H4 (cell line): ENCODE measurements around the gene MUSTN1. TPM values are rescaled to one million over a fixed set of nuclear protein-coding genes. Genes with fewer than 3 reads are reported as not detected.

Experiments
- DNase-seq: peaks from one replicate; pipeline ENCODE4 v3.0.0-alpha.2; 2015; ENCODE audit warnings: low spot score
- total RNA-seq: library from RNA; depleted of rRNA; stranded (reverse); fragments of >200 nt; shearing (Covaris generic); gene quantifications from 2 replicates; pipeline ENCODE4 v1.2.3, GENCODE V29; 2014; rRNA removed

Gene MUSTN1
- total RNA-seq, 1 experiment from 2014 or later: not detected

DNA sequence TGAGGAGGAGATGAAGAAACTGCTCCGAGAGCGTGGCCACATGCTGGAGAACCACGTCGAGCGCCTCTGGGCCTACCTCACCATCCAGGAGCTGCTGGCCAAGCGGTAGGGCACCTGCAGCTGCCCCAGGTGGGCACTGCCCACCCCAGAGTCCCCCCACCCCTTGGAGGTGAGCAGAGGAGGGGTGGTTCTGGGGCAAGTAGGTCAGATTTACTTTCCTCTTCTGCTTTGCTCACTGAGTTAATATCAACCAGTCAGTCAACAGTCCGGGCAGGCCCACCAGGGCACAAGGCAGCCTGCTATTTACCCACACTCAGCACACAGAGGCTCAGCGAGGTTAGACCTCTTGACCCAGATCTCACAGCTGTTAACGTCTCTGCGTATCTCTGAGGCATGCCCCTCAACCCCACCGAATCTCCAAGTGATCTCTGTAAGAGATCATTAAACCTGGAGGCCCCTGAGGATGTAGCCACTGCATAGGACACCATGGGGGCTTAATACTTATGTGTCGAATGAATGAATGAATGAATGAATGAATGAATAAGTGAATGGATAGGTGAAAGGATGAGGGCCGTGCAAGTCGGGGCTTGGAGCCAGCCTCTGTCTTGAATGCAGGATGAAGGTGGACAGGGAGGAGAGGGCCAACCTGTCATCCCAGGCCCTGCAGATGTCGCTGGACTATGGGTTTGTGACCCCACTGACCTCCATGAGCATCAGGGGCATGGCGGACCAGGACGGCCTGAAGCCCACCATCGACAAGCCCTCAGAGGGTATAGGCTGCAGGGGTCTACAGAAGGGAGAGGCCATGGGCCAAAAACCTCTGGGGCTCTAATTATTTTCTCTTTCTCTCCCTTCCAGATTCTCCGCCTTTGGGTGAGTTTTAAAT is 48.2 kb downstream of the MUSTN1 start:
- DNase-seq: no peak

DNA sequence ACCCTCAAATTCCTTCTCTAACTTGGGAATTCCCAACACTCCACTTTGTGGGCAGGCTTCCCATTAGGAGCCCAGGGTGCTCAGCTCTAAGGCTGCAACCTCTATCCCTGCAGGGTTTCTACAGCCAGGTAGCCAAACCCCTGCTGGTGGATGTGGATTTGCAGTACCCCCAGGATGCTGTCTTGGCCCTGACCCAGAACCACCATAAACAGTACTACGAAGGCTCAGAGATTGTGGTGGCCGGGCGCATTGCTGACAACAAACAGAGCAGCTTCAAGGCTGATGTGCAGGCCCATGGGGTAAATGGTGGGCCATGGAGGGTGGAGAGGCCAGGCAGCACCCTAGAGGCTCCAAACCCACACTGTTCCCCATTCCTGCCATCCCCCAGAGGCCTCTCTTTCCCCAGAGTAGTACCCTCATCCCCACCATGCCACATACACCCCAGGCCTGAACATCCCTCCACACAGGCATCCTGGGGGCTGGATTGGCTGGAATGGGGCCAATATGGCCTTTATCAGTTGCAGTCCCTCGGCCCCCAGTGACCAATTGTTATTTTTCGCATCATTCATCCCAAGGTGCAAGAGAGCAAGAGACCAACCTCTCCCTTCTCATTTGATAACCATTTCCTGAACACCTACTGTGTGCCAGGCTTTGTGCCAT is 49.8 kb downstream of the MUSTN1 start:
- no peak for DNase-seq

GRCh38 chr3:52784021-52784621 is 50.7 kb downstream of the MUSTN1 start:
- no peak for DNase-seq

GRCh38 chr3:52783211-52783555 is 51.6 kb downstream of the MUSTN1 start:
- no peak for DNase-seq

Other genes starting within 250 kb of the MUSTN1 start
- 17.3 and 17.4 TPM in 2 replicates for gene PBRM1, start 149.1 kb downstream of the MUSTN1 start, total RNA-seq
- gene GNL3, start 149.0 kb downstream of the MUSTN1 start, total RNA-seq: 75.7 and 81.7 TPM in 2 replicates
- gene GLT8D1, start 129.2 kb downstream of the MUSTN1 start, total RNA-seq: 67.5 and 82.7 TPM in 2 replicates
- 153 and 208 TPM in 2 replicates for gene SPCS1, start 128.9 kb downstream of the MUSTN1 start, total RNA-seq
- 9.0 and 10.9 TPM in 2 replicates for gene NEK4, start 64.1 kb downstream of the MUSTN1 start, total RNA-seq
- gene ITIH1, start 57.4 kb downstream of the MUSTN1 start, total RNA-seq: not detected in 2 replicates
- gene ITIH3, start 40.2 kb downstream of the MUSTN1 start, total RNA-seq: not detected in 2 replicates
- 0.10 and 6.1 TPM in 2 replicates for gene ITIH4, start 4.3 kb downstream of the MUSTN1 start, total RNA-seq
- 4.0 and 5.0 TPM in 2 replicates for gene STIMATE, start 62.5 kb upstream of the MUSTN1 start, total RNA-seq
- 3.5 and 8.0 TPM in 2 replicates for gene SFMBT1, start 211.1 kb upstream of the MUSTN1 start, total RNA-seq